ENCODE measurements around the gene TEKT1. TPM values are rescaled to one million over a fixed set of nuclear protein-coding genes. Genes with fewer than 3 reads are reported as not detected.
"Not testable (repeated sequence)": the region's sequence is repeated elsewhere in the genome, so short reads cannot be mapped to it uniquely, and the experiment has no call there.

Gene TEKT1
- polyA plus RNA-seq, 3 donors: not detected

GRCh38 chr17:6830383-6830986 lies 1.0 kb downstream of the TEKT1 start:
- no peak overlapping the region for H3K27ac ChIP-seq (ENCODE audit: low read depth, low read length)
- WGBS, 3 donors: 63 to 74% (median 67%) methylated on average over 7 of the region's 7 CpGs

- no peak overlapping the region for H3K27ac ChIP-seq (ENCODE audit: low read depth, low read length)
Observed at GRCh38 chr17:6823011-6823442, 8.5 kb downstream of the TEKT1 start.

- 86 to 90% (median 86%) methylated on average over 3 of the region's 3 CpGs for WGBS, 3 donors
- no peak overlapping the region for H3K27ac ChIP-seq (ENCODE audit: low read depth, low read length)
Observed at GRCh38 chr17:6818938-6819337, 12.6 kb downstream of the TEKT1 start.

- WGBS, 3 donors: 74 to 82% (median 78%) methylated on average over 3 of the region's 3 CpGs
Observed at GRCh38 chr17:6816368-6816767, 15.2 kb downstream of the TEKT1 start.

GRCh38 chr17:6815775-6816174 lies 15.8 kb downstream of the TEKT1 start:
- 83 to 88% (median 86%) methylated on average over 10 of the region's 10 CpGs for WGBS, 3 donors
- no peak overlapping the region for H3K27ac ChIP-seq (ENCODE audit: low read depth, low read length)

More at GRCh38 chr17:6816368-6816767, 15.2 kb downstream of the TEKT1 start:
- H3K27ac ChIP-seq (ENCODE audit: low read depth, low read length): not testable (repeated sequence)

- H3K27ac ChIP-seq (ENCODE audit: low read depth, low read length): no peak overlapping the region
- WGBS, 3 donors: 62 to 73% (median 71%) methylated on average over 9 of the region's 9 CpGs
Observed at GRCh38 chr17:6812295-6812694, 19.2 kb downstream of the TEKT1 start.

- H3K27ac ChIP-seq (ENCODE audit: low read depth, low read length): no peak overlapping the region
- 82 to 90% (median 87%) methylated on average over 9 of the region's 9 CpGs for WGBS, 3 donors
Observed at GRCh38 chr17:6811510-6811909, 20.0 kb downstream of the TEKT1 start.

- H3K27ac ChIP-seq (ENCODE audit: low read depth, low read length): no peak overlapping the region
- WGBS, 3 donors: 86 to 89% (median 86%) methylated on average over 13 of the region's 13 CpGs
Observed at GRCh38 chr17:6800422-6801027, 31.0 kb downstream of the TEKT1 start.

- WGBS, 3 donors: 71 to 81% (median 80%) methylated on average over 6 of the region's 6 CpGs
Observed at GRCh38 chr17:6799738-6800137, 31.8 kb downstream of the TEKT1 start.

GRCh38 chr17:6797718-6798351 lies 33.7 kb downstream of the TEKT1 start:
- H3K27ac ChIP-seq (ENCODE audit: low read depth, low read length): no peak overlapping the region
- 70 to 73% (median 70%) methylated on average over 8 of the region's 8 CpGs for WGBS, 3 donors

More at GRCh38 chr17:6799738-6800137, 31.8 kb downstream of the TEKT1 start:
- no peak overlapping the region for H3K27ac ChIP-seq (ENCODE audit: low read depth, low read length)

- WGBS, 3 donors: 68 to 82% (median 80%) methylated on average over 2 of the region's 2 CpGs
Observed at GRCh38 chr17:6796887-6797490, 34.5 kb downstream of the TEKT1 start.

GRCh38 chr17:6796017-6796886 lies 35.3 kb downstream of the TEKT1 start:
- 47 to 62% (median 58%) methylated on average over 10 of the region's 10 CpGs for WGBS, 3 donors
- no peak overlapping the region for H3K27ac ChIP-seq (ENCODE audit: low read depth, low read length)

More at GRCh38 chr17:6796887-6797490, 34.5 kb downstream of the TEKT1 start:
- no peak overlapping the region for H3K27ac ChIP-seq (ENCODE audit: low read depth, low read length)

GRCh38 chr17:6793748-6794493 lies 37.6 kb downstream of the TEKT1 start:
- H3K27ac ChIP-seq (ENCODE audit: low read depth, low read length): no peak overlapping the region
- WGBS, 3 donors: 66 to 78% (median 71%) methylated on average over 5 of the region's 5 CpGs

- no peak overlapping the region for H3K27ac ChIP-seq (ENCODE audit: low read depth, low read length)
- 50 to 70% (median 66%) methylated on average over 4 of the region's 4 CpGs for WGBS, 3 donors
Observed at GRCh38 chr17:6789146-6789545, 42.4 kb downstream of the TEKT1 start.

GRCh38 chr17:6787081-6787693 lies 44.3 kb downstream of the TEKT1 start:
- H3K27ac ChIP-seq (ENCODE audit: low read depth, low read length): no peak overlapping the region

GRCh38 chr17:6786618-6787017 lies 44.9 kb downstream of the TEKT1 start:
- no peak overlapping the region for H3K27ac ChIP-seq (ENCODE audit: low read depth, low read length)
- WGBS, 3 donors: 57 to 61% (median 58%) methylated on average over 8 of the region's 8 CpGs

More at GRCh38 chr17:6787081-6787693, 44.3 kb downstream of the TEKT1 start:
- WGBS, 3 donors: 33 to 51% (median 50%) methylated on average over 10 of the region's 10 CpGs

GRCh38 chr17:6782244-6782643 lies 49.3 kb downstream of the TEKT1 start:
- WGBS, 3 donors: 76 to 85% (median 79%) methylated on average over 4 of the region's 4 CpGs
- no peak overlapping the region for H3K27ac ChIP-seq (ENCODE audit: low read depth, low read length)
